ENCODE results near the gene ANKRD34A.

- TF ChIP-seq ZFX (IDR thresholded peaks at IDR 0.05; ENCODE audit: borderline replicate concordance), result no peak
- TF ChIP-seq CTCF (IDR thresholded peaks at IDR 0.05), result no peak
Measured at GRCh38 chr1:145975216-145975615, 10.8 kb upstream of the ANKRD34A start.
